Choroid plexus epithelial cell (primary cell): ENCODE results near the gene C10orf62.
"Not testable (repeated sequence)": the region's sequence is repeated elsewhere in the genome, so short reads cannot be mapped to it uniquely, and the experiment has no call there.

Experiments used
- DNase-seq: peaks from one replicate; pipeline ENCODE4 v3.0.0-alpha.2; 2010; ENCODE audit warnings: low read depth
- H3K4me3 ChIP-seq: 2 replicates; pipeline ENCODE4 v1.5.1; 2011; ENCODE audit warnings: low read depth, mild to moderate bottlenecking, control low read depth, low read length, moderate library complexity
- CTCF ChIP-seq: conservative IDR thresholded peaks from 2 replicates; pipeline ENCODE4 v1.5.1; 2011; ENCODE audit warnings: low read depth, mild to moderate bottlenecking, control low read depth, inconsistent platforms, low read length, moderate library complexity

Gene C10orf62

GRCh38 chr10:97635577-97635976 is 46.1 kb downstream of the C10orf62 start:
- no peak overlapping the region for H3K4me3 ChIP-seq
- TF ChIP-seq CTCF = no peak
- no peak for DNase-seq

DNA sequence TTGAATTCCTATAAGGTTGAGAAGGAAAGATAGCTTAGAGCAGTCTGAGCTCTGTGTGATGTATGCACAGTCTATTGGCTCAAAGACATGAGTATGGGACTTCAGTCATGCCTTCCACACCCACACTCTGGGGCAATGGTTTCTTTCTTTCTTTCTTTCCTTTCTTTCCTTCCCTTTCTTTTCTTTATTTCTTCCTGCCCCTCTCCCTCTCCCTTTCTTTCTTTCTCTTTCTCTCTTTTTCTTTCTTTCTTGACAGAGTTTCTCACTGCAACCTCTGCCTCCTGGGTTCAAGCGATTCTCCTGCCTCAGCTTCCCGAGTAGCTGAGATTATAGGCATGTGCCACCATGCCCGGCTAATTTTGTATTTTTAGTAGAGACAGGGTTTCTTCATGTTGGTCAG is 49.6 kb downstream of the C10orf62 start:
- not testable (repeated sequence) for DNase-seq, H3K4me3 ChIP-seq

GRCh38 chr10:97640174-97640867 is 50.8 kb downstream of the C10orf62 start, which contains the start of gene PI4K2A:
Gene PI4K2A, plus strand, starts transcription at chr10:97640671. Its CDS starts 72 bp downstream, at chr10:97640743.
- no peak for TF ChIP-seq CTCF
- DNase-seq = peak; percentile 100
- peak within 1 kb of the TSS; percentile 81 for H3K4me3 ChIP-seq
